Body of pancreas (tissue), 4 donors: Measurements from ENCODE around the gene EVA1B.

Source experiments
- CTCF ChIP-seq, 7 experiments: fragments of 450-650 bp in 4 of 7; fragments of 200-600 bp in 3 of 7; sonication (generic) in 3 of 7; IDR thresholded peaks; one replicate each; pipeline ENCODE4 v1.5.1; 2016 to 2019; ENCODE audit warnings: antibody characterized with exemption in 7 of 7
- POLR2A ChIP-seq, 3 donors: fragments of 450-650 bp; IDR thresholded peaks; one replicate each; pipeline ENCODE4 v1.6.1; 2016; ENCODE audit warnings: antibody characterized with exemption in 3 of 3, mild to moderate bottlenecking in 2 of 3

- TF ChIP-seq CTCF (IDR thresholded peaks at IDR 0.05) (no peak), POLR2A (IDR thresholded peaks at IDR 0.05) (no peak)
Measured at GRCh38 chr1:36297062-36297461, 26.4 kb downstream of the EVA1B start.
